Trophoblast cell (in vitro differentiated cells and primary cell): ENCODE results near the gene ADAM8.

Source experiments
- DNase-seq, 2 donors: peaks; one replicate each; pipeline ENCODE4 v3.0.0-alpha.2; 2016
- H2AFZ ChIP-seq: 2 replicates; pipeline ENCODE4 v1.6.1; 2013; ENCODE audit warnings: low read length, moderate library complexity, mild to moderate bottlenecking; ENCODE audit not compliant: insufficient read depth, poor library complexity
- H2AK5ac ChIP-seq: 2 replicates; pipeline ENCODE4 v1.6.1; 2013; ENCODE audit warnings: mild to moderate bottlenecking, low read length
- H2BK120ac ChIP-seq: 2 replicates; pipeline ENCODE4 v1.6.1; 2013; ENCODE audit warnings: low read length, mild to moderate bottlenecking, moderate library complexity; ENCODE audit not compliant: insufficient read depth, poor library complexity
- H2BK12ac ChIP-seq: 2 replicates; pipeline ENCODE4 v1.6.1; 2013; ENCODE audit warnings: mild to moderate bottlenecking, low read length, moderate library complexity
- H2BK5ac ChIP-seq: 2 replicates; pipeline ENCODE4 v1.6.1; 2013; ENCODE audit warnings: low read length, low read depth, moderate library complexity, mild to moderate bottlenecking; ENCODE audit not compliant: poor library complexity
- H3K14ac ChIP-seq: 2 replicates; pipeline ENCODE4 v1.6.1; 2013; ENCODE audit warnings: mild to moderate bottlenecking, low read length
- H3K18ac ChIP-seq: 2 replicates; pipeline ENCODE4 v1.6.1; 2013; ENCODE audit warnings: mild to moderate bottlenecking, low read length
- H3K23ac ChIP-seq: 2 replicates; pipeline ENCODE4 v1.6.1; 2013; ENCODE audit warnings: low read length
- H3K27ac ChIP-seq: 2 replicates; pipeline ENCODE4 v1.5.1; 2013; ENCODE audit warnings: low read depth, mild to moderate bottlenecking, inconsistent platforms, low read length, moderate library complexity
- H3K27me3 ChIP-seq: 2 replicates; pipeline ENCODE4 v1.6.1; 2013; ENCODE audit warnings: inconsistent platforms, mild to moderate bottlenecking, low read length, moderate library complexity; ENCODE audit not compliant: insufficient read depth
- H3K36me3 ChIP-seq, 2 experiments: 1 replicate in 1 of 2; 2 replicates in 1 of 2; pipeline ENCODE4 v1.6.1; 2013; ENCODE audit warnings: low read length in 2 of 2, mild to moderate bottlenecking in 2 of 2, moderate library complexity in 1 of 2; ENCODE audit not compliant: insufficient read depth in 2 of 2, control insufficient read depth in 1 of 2
- H3K4ac ChIP-seq: 2 replicates; pipeline ENCODE4 v1.6.1; 2013; ENCODE audit warnings: low read depth, mild to moderate bottlenecking, low read length, moderate library complexity
- H3K4me1 ChIP-seq, 2 experiments: 1 replicate in 1 of 2; 2 replicates in 1 of 2; pipeline ENCODE4 v1.6.1; 2013; ENCODE audit warnings: low read length in 2 of 2, mild to moderate bottlenecking in 2 of 2, moderate library complexity in 1 of 2; ENCODE audit not compliant: insufficient read depth in 2 of 2, control insufficient read depth in 1 of 2
- H3K4me2 ChIP-seq: 2 replicates; pipeline ENCODE4 v1.6.1; 2013; ENCODE audit warnings: inconsistent platforms, mild to moderate bottlenecking, low read length, moderate library complexity
- H3K4me3 ChIP-seq: 2 replicates; pipeline ENCODE4 v1.5.1; 2013; ENCODE audit warnings: mild to moderate bottlenecking, low read depth, low read length, inconsistent platforms
- H3K79me1 ChIP-seq: one replicate; pipeline ENCODE4 v1.6.1; 2013; ENCODE audit warnings: low read length
- H3K79me2 ChIP-seq: 2 replicates; pipeline ENCODE4 v1.6.1; 2013; ENCODE audit warnings: low read length, mild to moderate bottlenecking; ENCODE audit not compliant: control insufficient read depth, insufficient read depth, poor library complexity
- H3K9ac ChIP-seq: 2 replicates; pipeline ENCODE4 v1.6.1; 2013; ENCODE audit warnings: mild to moderate bottlenecking, low read length
- H3K9me3 ChIP-seq: 2 replicates; pipeline ENCODE4 v1.6.1; 2013; ENCODE audit warnings: low read depth, mild to moderate bottlenecking, control low read depth, inconsistent platforms, low read length; ENCODE audit not compliant: insufficient read depth
- H4K12ac ChIP-seq: 2 replicates; pipeline ENCODE4 v1.6.1; 2013; ENCODE audit warnings: low read depth, mild to moderate bottlenecking, low read length, moderate library complexity
- H4K8ac ChIP-seq: 2 replicates; pipeline ENCODE4 v1.6.1; 2013; ENCODE audit warnings: low read depth, mild to moderate bottlenecking, low read length, moderate library complexity
- H4K91ac ChIP-seq: one replicate; pipeline ENCODE4 v1.6.1; 2013; ENCODE audit warnings: low read depth, mild to moderate bottlenecking, low read length, moderate library complexity
- WGBS: extraction: QIAGEN DNeasy Blood & Tissue Kit; methylation state at CpG from one replicate; pipeline ENCODE4 v1.1.7; 2013; ENCODE audit warnings: missing lambda C conversion rate; ENCODE audit not compliant: insufficient read length, insufficient coverage; ENCODE audit errors: extremely low coverage; 5-methylcytosine and 5-hydroxymethylcytosine counted together

ADAM8 gene

GRCh38 chr10:133269367-133269766, 7.3 kb downstream of the ADAM8 start:
- peaks cover 10 to 19% of the 10 kb centered on the region in 2 experiments for H3K36me3 ChIP-seq
- no peak overlapping the region for H3K23ac ChIP-seq
- no peaks in the 10 kb centered on the region for H3K4me1 ChIP-seq
- no peak overlapping the region for H4K8ac ChIP-seq
- no peak overlapping the region for H3K4me2 ChIP-seq
- H2BK12ac ChIP-seq: no peak overlapping the region
- WGBS: no CpG with 5 or more reads among the region's 26 CpGs
- H3K14ac ChIP-seq: no peak overlapping the region
- no peak overlapping the region for H2BK120ac ChIP-seq
- DNase-seq: no peak
- no peaks in the 10 kb centered on the region for H3K79me2 ChIP-seq
- no peaks in the 10 kb centered on the region for H3K9me3 ChIP-seq
- no peak overlapping the region for H4K12ac ChIP-seq
- H3K79me1 ChIP-seq: peaks cover 2% of the 10 kb centered on the region
- H3K18ac ChIP-seq: no peak overlapping the region
- no peak overlapping the region for H3K4ac ChIP-seq
- H4K91ac ChIP-seq: no peak overlapping the region
- H3K27ac ChIP-seq: no peak overlapping the region
- H3K27me3 ChIP-seq: no peaks in the 10 kb centered on the region
- no peak overlapping the region for H2AK5ac ChIP-seq
- no peak overlapping the region for H2BK5ac ChIP-seq
- no peak overlapping the region for H3K4me3 ChIP-seq
- H3K9ac ChIP-seq: no peak overlapping the region
- H2AFZ ChIP-seq: no peak overlapping the region

- WGBS: no CpG with 5 or more reads among the region's 22 CpGs
These were observed 8.1 kb downstream of the ADAM8 start for GRCh38 chr10:133268532-133268931.

GRCh38 chr10:133267829-133268228, 8.8 kb downstream of the ADAM8 start:
- no peak overlapping the region for H2BK12ac ChIP-seq

More at GRCh38 chr10:133268532-133268931, 8.1 kb downstream of the ADAM8 start:
- H3K9me3 ChIP-seq: no peaks in the 10 kb centered on the region
- no peaks in the 10 kb centered on the region for H3K4me1 ChIP-seq
- H3K4me2 ChIP-seq: no peak overlapping the region
- no peak for DNase-seq
- H3K4ac ChIP-seq: no peak overlapping the region
- no peak overlapping the region for H2AFZ ChIP-seq
- H3K36me3 ChIP-seq: peaks cover 10 to 19% of the 10 kb centered on the region in 2 experiments
- no peak overlapping the region for H3K14ac ChIP-seq
- H3K23ac ChIP-seq: no peak overlapping the region
- H4K91ac ChIP-seq: no peak overlapping the region
- H3K9ac ChIP-seq: no peak overlapping the region
- H4K12ac ChIP-seq: no peak overlapping the region
- H2BK12ac ChIP-seq: no peak overlapping the region
- no peaks in the 10 kb centered on the region for H3K27me3 ChIP-seq
- H3K18ac ChIP-seq: no peak overlapping the region
- no peak overlapping the region for H2BK5ac ChIP-seq
- H2BK120ac ChIP-seq: no peak overlapping the region
- H3K79me2 ChIP-seq: no peaks in the 10 kb centered on the region
- H2AK5ac ChIP-seq: no peak overlapping the region
- H3K4me3 ChIP-seq: no peak overlapping the region
- H4K8ac ChIP-seq: no peak overlapping the region
- H3K27ac ChIP-seq: no peak overlapping the region
- H3K79me1 ChIP-seq: no peaks in the 10 kb centered on the region

GRCh38 chr10:133267293-133267692, 9.4 kb downstream of the ADAM8 start:
- Histone ChIP-seq H3K4me2 (no peak overlapping the region), H3K9ac (no peak overlapping the region), H2BK120ac (no peak overlapping the region), H3K79me1 (no peaks in the 10 kb centered on the region), H3K27me3 (no peaks in the 10 kb centered on the region), H3K4me3 (no peak overlapping the region), H2BK5ac (no peak overlapping the region), H2AFZ (no peak overlapping the region), H3K4ac (no peak overlapping the region), H2BK12ac (no peak overlapping the region), H4K91ac (no peak overlapping the region), H2AK5ac (no peak overlapping the region), H3K23ac (no peak overlapping the region), H3K9me3 (peaks cover 2% of the 10 kb centered on the region), H4K8ac (no peak overlapping the region), H3K4me1 (no peaks in the 10 kb centered on the region), H3K79me2 (no peaks in the 10 kb centered on the region), H3K18ac (no peak overlapping the region), H3K14ac (no peak overlapping the region), H3K27ac (no peak overlapping the region), H3K36me3 (peaks cover 9 to 19% of the 10 kb centered on the region in 2 experiments), H4K12ac (no peak overlapping the region)
- DNase-seq: no peak
- WGBS: no CpG with 5 or more reads among the region's 14 CpGs

More at GRCh38 chr10:133267829-133268228, 8.8 kb downstream of the ADAM8 start:
- Histone ChIP-seq H2BK5ac (no peak overlapping the region), H3K9me3 (no peaks in the 10 kb centered on the region), H3K4ac (no peak overlapping the region), H3K18ac (no peak overlapping the region), H3K23ac (no peak overlapping the region), H2BK120ac (no peak overlapping the region), H3K4me2 (no peak overlapping the region), H3K4me3 (no peak overlapping the region), H3K14ac (no peak overlapping the region), H4K8ac (no peak overlapping the region), H4K91ac (no peak overlapping the region), H3K79me1 (no peaks in the 10 kb centered on the region), H2AK5ac (no peak overlapping the region), H3K36me3 (peaks cover 10 to 19% of the 10 kb centered on the region in 2 experiments), H3K27me3 (no peaks in the 10 kb centered on the region), H3K79me2 (no peaks in the 10 kb centered on the region), H3K27ac (no peak overlapping the region), H2AFZ (no peak overlapping the region), H4K12ac (no peak overlapping the region), H3K9ac (no peak overlapping the region), H3K4me1 (no peaks in the 10 kb centered on the region)
- WGBS: no CpG with 5 or more reads among the region's 22 CpGs
- no peak for DNase-seq
